SK-N-SH (cell line): ENCODE measurements around the gene BCAS3. TPM values are rescaled to one million over a fixed set of nuclear protein-coding genes. Genes with fewer than 3 reads are reported as not detected.

Experiments used
- CTCF ChIA-PET: fragments of 300-600, 350-600 bp; formaldehyde crosslinking; extraction: SDS; loops from one replicate; lab custom pipeline; 2021; lab: Yijun Ruan, JAX
- POLR2A ChIA-PET: fragments of 350-600 bp; sonication (Branson Sonifier 250); formaldehyde crosslinking; extraction: SDS; loops from one replicate; lab custom pipeline; 2020; ENCODE audit warnings: antibody characterized with exemption, inconsistent platforms; lab: Yijun Ruan, JAX
- DNase-seq: peaks from one replicate; pipeline ENCODE4 v3.0.0; 2012
- H2AFZ ChIP-seq: fragments of 200-600 bp; sonication (generic); 2 replicates; pipeline ENCODE4 v1.8.1; 2016; ENCODE audit warnings: antibody characterized with exemption, mild to moderate bottlenecking, low read depth
- H3F3A ChIP-seq: fragments of 200-600 bp; sonication (generic); replicated peaks from 2 replicates; pipeline ENCODE3; 2016; ENCODE audit warnings: antibody characterized with exemption, mild to moderate bottlenecking; ENCODE audit not compliant: insufficient read depth
- H3K27ac ChIP-seq, 2 experiments: fragments of 200-500 bp in 1 of 2; fragments of 200-600 bp in 1 of 2; sonication (Bioruptor generic) in 1 of 2; sonication (generic), shearing (Covaris generic) in 1 of 2; 2 replicates each; pipeline versions ENCODE4 v1.5.1 to v1.6.1; 2014 to 2016; ENCODE audit warnings: low read depth in 2 of 2, inconsistent platforms in 1 of 2, low read length in 1 of 2, mild to moderate bottlenecking in 1 of 2, mixed read lengths in 1 of 2
- H3K27me3 ChIP-seq: fragments of 200-600 bp; sonication (generic), shearing (Covaris generic); 2 replicates; pipeline ENCODE4 v1.6.1; 2016; ENCODE audit warnings: mixed run types; ENCODE audit not compliant: insufficient read depth
- H3K36me3 ChIP-seq, 2 experiments: fragments of 200-500 bp in 1 of 2; fragments of 200-600 bp in 1 of 2; sonication (Bioruptor generic) in 1 of 2; sonication (generic) in 1 of 2; replicated peaks in 1 of 2; 2 replicates each; pipeline versions ENCODE3 to v1.5.1; 2014 to 2016; ENCODE audit warnings: low read length in 1 of 2, mild to moderate bottlenecking in 1 of 2; ENCODE audit not compliant: insufficient read depth in 2 of 2, control insufficient read depth in 1 of 2
- H3K4me1 ChIP-seq, 2 experiments: fragments of 200-500 bp in 1 of 2; fragments of 200-600 bp in 1 of 2; sonication (Bioruptor generic) in 1 of 2; sonication (generic), shearing (Covaris generic) in 1 of 2; 2 replicates each; pipeline versions ENCODE4 v1.5.1 to v1.6.1; 2014 to 2016; ENCODE audit warnings: low read depth in 1 of 2, low read length in 1 of 2, mixed run types in 1 of 2; ENCODE audit not compliant: insufficient read depth in 2 of 2, control insufficient read depth in 1 of 2
- H3K4me2 ChIP-seq: fragments of 200-600 bp; sonication (generic), shearing (Covaris generic); 2 replicates; pipeline ENCODE4 v1.6.1; 2017; ENCODE audit warnings: mixed run types
- H3K4me3 ChIP-seq, 2 experiments: fragments of 200-500 bp in 1 of 2; fragments of 200-600 bp in 1 of 2; sonication (Bioruptor generic) in 1 of 2; sonication (generic), shearing (Covaris generic) in 1 of 2; 2 replicates each; pipeline versions ENCODE4 v1.5.1 to v1.8.1; 2014 to 2016; ENCODE audit warnings: low read depth in 2 of 2, inconsistent platforms in 1 of 2, low read length in 1 of 2, mild to moderate bottlenecking in 1 of 2, mixed read lengths in 1 of 2, moderate library complexity in 1 of 2
- H3K79me2 ChIP-seq: fragments of 200-600 bp; sonication (generic); 2 replicates; pipeline ENCODE4 v1.8.1; 2017; ENCODE audit warnings: mild to moderate bottlenecking; ENCODE audit not compliant: insufficient read depth
- H3K9ac ChIP-seq: fragments of 200-600 bp; sonication (generic); 2 replicates; pipeline ENCODE4 v1.6.1; 2017; ENCODE audit warnings: mixed run types
- H3K9me2 ChIP-seq: fragments of 200-600 bp; sonication (generic); 2 replicates; pipeline ENCODE4 v1.6.1; 2017; ENCODE audit warnings: mixed run types
- H3K9me3 ChIP-seq: fragments of 200-600 bp; sonication (generic); 2 replicates; pipeline ENCODE4 v1.6.1; 2017; ENCODE audit warnings: mixed run types, mild to moderate bottlenecking, moderate library complexity
- H4K20me1 ChIP-seq: fragments of 200-600 bp; sonication (generic); 2 replicates; pipeline ENCODE4 v1.6.1; 2017; ENCODE audit warnings: mild to moderate bottlenecking, mixed run types; ENCODE audit not compliant: insufficient read depth
- FOXJ3 ChIP-seq: sonication (generic); formaldehyde crosslinking; IDR thresholded peaks from 2 replicates; pipeline ENCODE4 v1.5.1; 2020; ENCODE audit warnings: mild to moderate bottlenecking, missing genetic modification reagents
- NRF1 ChIP-seq: IDR thresholded peaks from 2 replicates; pipeline ENCODE4 v1.6.1; 2012; ENCODE audit warnings: low read depth, mild to moderate bottlenecking, low read length
- RCOR1 ChIP-seq: fragments of 150-350 bp; IDR thresholded peaks from 2 replicates; pipeline ENCODE4 v1.6.1; 2017; ENCODE audit warnings: antibody characterized with exemption, low read length
- REST ChIP-seq: IDR thresholded peaks from 2 replicates; pipeline ENCODE4 v1.6.1; 2012; ENCODE audit warnings: mild to moderate bottlenecking, low read depth, low read length, moderate library complexity
- ZBTB33 ChIP-seq: IDR thresholded peaks from 2 replicates; pipeline ENCODE4 v1.4.0; 2012; ENCODE audit warnings: low read depth, borderline replicate concordance
- WGBS: methylation state at CpG from one replicate; pipeline ENCODE4 v1.1.6; 2017; ENCODE audit warnings: low lambda C conversion rate; 5-methylcytosine and 5-hydroxymethylcytosine counted together
- polyA plus RNA-seq, 3 experiments: library from polyadenylated mRNA; depleted of rRNA; stranded (reverse); fragments of >200 nt; gene quantifications; 2 replicates each; pipeline ENCODE4 v1.2.3, GENCODE V29; 2012

BCAS3 gene
- polyA plus RNA-seq, 1 of the 3 experiments (the other 2 are of a cell fraction), result 5.9 TPM

- CTCF ChIA-PET, result interaction anchor here (0.6 to 1.3 kb wide), 3 partner anchors 11 to 17 kb away, joined by 3 to 4 read pairs (median 3); no protein-coding TSS in a partner anchor
- POLR2A ChIA-PET, result no interaction called here
- no peak for TF ChIP-seq ZBTB33
- no peak for TF ChIP-seq FOXJ3
These were observed 526.8 kb downstream of the BCAS3 start for GRCh38 chr17:61204456-61204855.

GRCh38 chr17:61205401-61205800 is 527.8 kb downstream of the BCAS3 start:
- Histone ChIP-seq H3K9me3 (no peaks in the 10 kb centered on the region), H4K20me1 (no peaks in the 10 kb centered on the region), H3K4me1 (peaks cover 9 to 33% of the 10 kb centered on the region in 2 experiments; a peak in 2 of 4 replicates), H3K36me3 (no peaks in the 10 kb centered on the region), H3K4me3 (no peak overlapping the region), H3K4me2 (no peak overlapping the region; the same call in 1 of the 2 replicates), H3F3A (peaks cover 18% of the 10 kb centered on the region), H3K9ac (no peak overlapping the region), H3K27ac (peak overlapping the region; percentile 13 to 28; a peak in 2 of 4 replicates), H3K79me2 (no peaks in the 10 kb centered on the region), H3K27me3 (no peaks in the 10 kb centered on the region), H2AFZ (no peak overlapping the region), H3K9me2 (no peaks in the 10 kb centered on the region)
- no peak for TF ChIP-seq NRF1
- no peak for TF ChIP-seq REST
- TF ChIP-seq RCOR1, result no peak
- no peak for DNase-seq
- 96% methylated on average over 3 of the region's 3 CpGs for WGBS
- ChIA-PET CTCF (interaction anchor here (0.9 kb wide), 1 partner anchor 11 kb away, joined by 3 read pairs; no protein-coding TSS in a partner anchor), POLR2A (no interaction called here)

More at GRCh38 chr17:61204456-61204855, 526.8 kb downstream of the BCAS3 start:
- Histone ChIP-seq H3K4me1 (peaks cover 18 to 30% of the 10 kb centered on the region in 2 experiments; a peak in 2 of 4 replicates), H4K20me1 (no peaks in the 10 kb centered on the region), H3K27me3 (no peaks in the 10 kb centered on the region), H3K4me2 (no peak overlapping the region), H3K79me2 (no peaks in the 10 kb centered on the region), H3K9me3 (no peaks in the 10 kb centered on the region), H3K9me2 (no peaks in the 10 kb centered on the region), H3K9ac (no peak overlapping the region), H3K27ac (no peak overlapping the region), H3K4me3 (no peak overlapping the region), H3K36me3 (no peaks in the 10 kb centered on the region), H2AFZ (no peak overlapping the region), H3F3A (peaks cover 24% of the 10 kb centered on the region)
- DNase-seq, result no peak
- 90% methylated on average over 5 of the region's 5 CpGs for WGBS
